WTC11 (cell line): ENCODE data around the gene PKNOX1.
"Not testable (repeated sequence)": the region's sequence is repeated elsewhere in the genome, so short reads cannot be mapped to it uniquely, and the experiment has no call there.

Experiments used
- CBFB ChIP-seq: sonication (generic); formaldehyde crosslinking; IDR thresholded peaks from 2 replicates; pipeline ENCODE4 v1.8.1; 2022; ENCODE audit warnings: mild to moderate bottlenecking, low read depth, missing genetic modification reagents
- HMGA2 ChIP-seq: fragments of 250-450 bp; sonication (Bioruptor Pico); IDR thresholded peaks from 2 replicates; pipeline ENCODE4 v1.4.0; 2021; ENCODE audit warnings: mild to moderate bottlenecking, moderate library complexity
- JUN ChIP-seq: sonication (generic); formaldehyde crosslinking; IDR thresholded peaks from 2 replicates; pipeline ENCODE4 v1.8.0; 2023; ENCODE audit warnings: mild to moderate bottlenecking, missing genetic modification reagents
- NFYB ChIP-seq: sonication (generic); formaldehyde crosslinking; conservative IDR thresholded peaks from 2 replicates; pipeline ENCODE4 v1.8.0; 2022; ENCODE audit warnings: low read depth, missing genetic modification reagents
- NR1H2 ChIP-seq: sonication (generic); formaldehyde crosslinking; IDR thresholded peaks from 2 replicates; pipeline ENCODE4 v1.9.0; 2021; ENCODE audit warnings: mild to moderate bottlenecking, moderate library complexity, missing genetic modification reagents
- TP53 ChIP-seq: sonication (generic); formaldehyde crosslinking; IDR thresholded peaks from 2 replicates; pipeline ENCODE4 v1.8.1; 2023; ENCODE audit warnings: mild to moderate bottlenecking, missing genetic modification reagents
- TF ChIP-seq, protein P1 (sequence below): fragments of 200-600 bp; IDR thresholded peaks from 2 replicates; pipeline ENCODE4 v1.8.0; 2022; ENCODE audit warnings: antibody characterized with exemption
- TF ChIP-seq, protein P2 (sequence below): sonication (generic); formaldehyde crosslinking; IDR thresholded peaks from 2 replicates; pipeline ENCODE4 v1.8.0; 2022; ENCODE audit warnings: missing genetic modification reagents
- TF ChIP-seq, protein P3 (sequence below): sonication (generic); formaldehyde crosslinking; conservative IDR thresholded peaks from 2 replicates; pipeline ENCODE4 v1.8.1; 2022; ENCODE audit warnings: mild to moderate bottlenecking, missing genetic modification reagents
- TF ChIP-seq, protein P4 (sequence below): sonication (generic); formaldehyde crosslinking; IDR thresholded peaks from 2 replicates; pipeline ENCODE4 v1.8.0; 2022; ENCODE audit warnings: mild to moderate bottlenecking, missing genetic modification reagents
- TF ChIP-seq, protein P5 (sequence below): sonication (generic); formaldehyde crosslinking; IDR thresholded peaks from 2 replicates; pipeline ENCODE4 v1.8.1; 2022; ENCODE audit warnings: low read depth, missing genetic modification reagents, borderline replicate concordance
- TF ChIP-seq, protein P6 (sequence below): sonication (generic); formaldehyde crosslinking; IDR thresholded peaks from 2 replicates; pipeline ENCODE4 v1.8.1; 2023; ENCODE audit warnings: mild to moderate bottlenecking, missing genetic modification reagents, moderate library complexity

DNA sequence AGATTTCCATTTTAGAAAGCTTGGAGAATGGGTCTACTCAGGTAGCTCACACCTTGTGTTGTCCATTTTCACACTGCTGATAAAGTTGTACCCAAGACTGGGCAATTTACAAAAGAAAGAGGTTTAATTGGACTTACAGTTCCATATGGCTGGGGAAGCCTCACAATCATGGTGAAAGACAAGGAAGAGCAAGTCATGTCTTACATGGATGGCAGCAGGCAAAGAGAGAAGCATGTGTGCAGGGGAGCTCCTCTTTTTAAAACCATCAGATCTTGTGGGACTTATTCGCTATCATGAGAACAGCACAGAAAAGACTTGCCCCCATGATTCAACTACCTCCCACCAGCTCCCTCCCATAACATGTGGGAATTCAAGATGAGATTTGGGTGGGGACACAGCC is 23.6 kb downstream of the PKNOX1 start:
- TF ChIP-seq, protein P1, sequence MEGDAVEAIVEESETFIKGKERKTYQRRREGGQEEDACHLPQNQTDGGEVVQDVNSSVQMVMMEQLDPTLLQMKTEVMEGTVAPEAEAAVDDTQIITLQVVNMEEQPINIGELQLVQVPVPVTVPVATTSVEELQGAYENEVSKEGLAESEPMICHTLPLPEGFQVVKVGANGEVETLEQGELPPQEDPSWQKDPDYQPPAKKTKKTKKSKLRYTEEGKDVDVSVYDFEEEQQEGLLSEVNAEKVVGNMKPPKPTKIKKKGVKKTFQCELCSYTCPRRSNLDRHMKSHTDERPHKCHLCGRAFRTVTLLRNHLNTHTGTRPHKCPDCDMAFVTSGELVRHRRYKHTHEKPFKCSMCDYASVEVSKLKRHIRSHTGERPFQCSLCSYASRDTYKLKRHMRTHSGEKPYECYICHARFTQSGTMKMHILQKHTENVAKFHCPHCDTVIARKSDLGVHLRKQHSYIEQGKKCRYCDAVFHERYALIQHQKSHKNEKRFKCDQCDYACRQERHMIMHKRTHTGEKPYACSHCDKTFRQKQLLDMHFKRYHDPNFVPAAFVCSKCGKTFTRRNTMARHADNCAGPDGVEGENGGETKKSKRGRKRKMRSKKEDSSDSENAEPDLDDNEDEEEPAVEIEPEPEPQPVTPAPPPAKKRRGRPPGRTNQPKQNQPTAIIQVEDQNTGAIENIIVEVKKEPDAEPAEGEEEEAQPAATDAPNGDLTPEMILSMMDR: not testable (repeated sequence)
- TF ChIP-seq, protein P2, sequence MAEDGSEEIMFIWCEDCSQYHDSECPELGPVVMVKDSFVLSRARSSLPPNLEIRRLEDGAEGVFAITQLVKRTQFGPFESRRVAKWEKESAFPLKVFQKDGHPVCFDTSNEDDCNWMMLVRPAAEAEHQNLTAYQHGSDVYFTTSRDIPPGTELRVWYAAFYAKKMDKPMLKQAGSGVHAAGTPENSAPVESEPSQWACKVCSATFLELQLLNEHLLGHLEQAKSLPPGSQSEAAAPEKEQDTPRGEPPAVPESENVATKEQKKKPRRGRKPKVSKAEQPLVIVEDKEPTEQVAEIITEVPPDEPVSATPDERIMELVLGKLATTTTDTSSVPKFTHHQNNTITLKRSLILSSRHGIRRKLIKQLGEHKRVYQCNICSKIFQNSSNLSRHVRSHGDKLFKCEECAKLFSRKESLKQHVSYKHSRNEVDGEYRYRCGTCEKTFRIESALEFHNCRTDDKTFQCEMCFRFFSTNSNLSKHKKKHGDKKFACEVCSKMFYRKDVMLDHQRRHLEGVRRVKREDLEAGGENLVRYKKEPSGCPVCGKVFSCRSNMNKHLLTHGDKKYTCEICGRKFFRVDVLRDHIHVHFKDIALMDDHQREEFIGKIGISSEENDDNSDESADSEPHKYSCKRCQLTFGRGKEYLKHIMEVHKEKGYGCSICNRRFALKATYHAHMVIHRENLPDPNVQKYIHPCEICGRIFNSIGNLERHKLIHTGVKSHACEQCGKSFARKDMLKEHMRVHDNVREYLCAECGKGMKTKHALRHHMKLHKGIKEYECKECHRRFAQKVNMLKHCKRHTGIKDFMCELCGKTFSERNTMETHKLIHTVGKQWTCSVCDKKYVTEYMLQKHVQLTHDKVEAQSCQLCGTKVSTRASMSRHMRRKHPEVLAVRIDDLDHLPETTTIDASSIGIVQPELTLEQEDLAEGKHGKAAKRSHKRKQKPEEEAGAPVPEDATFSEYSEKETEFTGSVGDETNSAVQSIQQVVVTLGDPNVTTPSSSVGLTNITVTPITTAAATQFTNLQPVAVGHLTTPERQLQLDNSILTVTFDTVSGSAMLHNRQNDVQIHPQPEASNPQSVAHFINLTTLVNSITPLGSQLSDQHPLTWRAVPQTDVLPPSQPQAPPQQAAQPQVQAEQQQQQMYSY (CRISPR knock-in tag): not testable (repeated sequence)
- not testable (repeated sequence) for TF ChIP-seq JUN, NR1H2, CBFB, HMGA2, TP53, NFYB (CRISPR knock-in tag)
- TF ChIP-seq, protein P3, sequence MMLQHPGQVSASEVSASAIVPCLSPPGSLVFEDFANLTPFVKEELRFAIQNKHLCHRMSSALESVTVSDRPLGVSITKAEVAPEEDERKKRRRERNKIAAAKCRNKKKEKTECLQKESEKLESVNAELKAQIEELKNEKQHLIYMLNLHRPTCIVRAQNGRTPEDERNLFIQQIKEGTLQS (CRISPR knock-in tag): not testable (repeated sequence)
- TF ChIP-seq, protein P4, sequence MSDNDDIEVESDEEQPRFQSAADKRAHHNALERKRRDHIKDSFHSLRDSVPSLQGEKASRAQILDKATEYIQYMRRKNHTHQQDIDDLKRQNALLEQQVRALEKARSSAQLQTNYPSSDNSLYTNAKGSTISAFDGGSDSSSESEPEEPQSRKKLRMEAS (CRISPR knock-in tag): not testable (repeated sequence)
- TF ChIP-seq, protein P5, sequence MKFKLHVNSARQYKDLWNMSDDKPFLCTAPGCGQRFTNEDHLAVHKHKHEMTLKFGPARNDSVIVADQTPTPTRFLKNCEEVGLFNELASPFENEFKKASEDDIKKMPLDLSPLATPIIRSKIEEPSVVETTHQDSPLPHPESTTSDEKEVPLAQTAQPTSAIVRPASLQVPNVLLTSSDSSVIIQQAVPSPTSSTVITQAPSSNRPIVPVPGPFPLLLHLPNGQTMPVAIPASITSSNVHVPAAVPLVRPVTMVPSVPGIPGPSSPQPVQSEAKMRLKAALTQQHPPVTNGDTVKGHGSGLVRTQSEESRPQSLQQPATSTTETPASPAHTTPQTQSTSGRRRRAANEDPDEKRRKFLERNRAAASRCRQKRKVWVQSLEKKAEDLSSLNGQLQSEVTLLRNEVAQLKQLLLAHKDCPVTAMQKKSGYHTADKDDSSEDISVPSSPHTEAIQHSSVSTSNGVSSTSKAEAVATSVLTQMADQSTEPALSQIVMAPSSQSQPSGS: not testable (repeated sequence)
- TF ChIP-seq, protein P6, sequence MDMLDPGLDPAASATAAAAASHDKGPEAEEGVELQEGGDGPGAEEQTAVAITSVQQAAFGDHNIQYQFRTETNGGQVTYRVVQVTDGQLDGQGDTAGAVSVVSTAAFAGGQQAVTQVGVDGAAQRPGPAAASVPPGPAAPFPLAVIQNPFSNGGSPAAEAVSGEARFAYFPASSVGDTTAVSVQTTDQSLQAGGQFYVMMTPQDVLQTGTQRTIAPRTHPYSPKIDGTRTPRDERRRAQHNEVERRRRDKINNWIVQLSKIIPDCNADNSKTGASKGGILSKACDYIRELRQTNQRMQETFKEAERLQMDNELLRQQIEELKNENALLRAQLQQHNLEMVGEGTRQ (CRISPR knock-in tag): peak; percentile 24; the same call in 1 of the 2 replicates
